NCI-H1694 (cell line): ENCODE results near the gene OGFR.

Experiments used
- DNase-seq: peaks from one replicate; lab custom pipeline; 2025; lab: John Stamatoyannopoulos, UW

OGFR gene

GRCh38 chr20:62800314-62801259, 4.0 kb upstream of the OGFR start:
- DNase-seq = no peak

DNA sequence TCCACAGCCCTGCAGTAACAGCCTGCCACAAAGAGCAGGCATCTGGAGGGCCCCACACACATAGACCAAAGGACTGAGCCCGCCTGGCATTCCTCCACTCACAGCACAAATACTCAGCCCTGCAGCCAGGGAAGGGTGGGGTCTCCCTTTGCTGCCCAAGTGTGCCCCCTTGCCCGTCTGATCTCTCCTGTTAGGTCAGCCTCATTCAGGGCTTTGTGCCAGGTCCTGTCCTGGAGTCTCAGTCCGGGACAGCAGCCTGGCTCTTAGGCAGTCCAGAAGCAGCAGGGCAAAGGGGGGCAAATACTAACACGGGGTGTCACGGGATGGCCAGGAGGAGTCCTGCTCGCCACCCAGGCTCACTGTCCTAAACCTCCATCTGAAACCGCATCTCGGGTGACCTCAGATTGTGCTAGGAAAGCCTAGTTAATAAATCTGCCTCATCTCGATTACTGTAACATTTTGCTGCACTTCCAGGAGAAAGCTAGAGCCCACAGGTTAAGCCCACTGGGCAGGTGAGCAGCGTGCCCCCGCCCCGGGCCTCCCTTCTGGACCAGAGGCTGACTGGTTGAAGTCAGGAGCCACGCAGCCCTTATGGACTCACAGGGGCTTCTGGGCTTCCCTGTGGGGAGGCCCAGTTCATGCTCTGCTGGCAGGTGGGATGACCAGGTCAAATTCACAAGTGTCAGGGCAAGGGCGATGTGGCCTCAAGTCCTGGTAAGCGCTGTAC, 3.2 kb upstream of the OGFR start:
- no peak for DNase-seq

DNA sequence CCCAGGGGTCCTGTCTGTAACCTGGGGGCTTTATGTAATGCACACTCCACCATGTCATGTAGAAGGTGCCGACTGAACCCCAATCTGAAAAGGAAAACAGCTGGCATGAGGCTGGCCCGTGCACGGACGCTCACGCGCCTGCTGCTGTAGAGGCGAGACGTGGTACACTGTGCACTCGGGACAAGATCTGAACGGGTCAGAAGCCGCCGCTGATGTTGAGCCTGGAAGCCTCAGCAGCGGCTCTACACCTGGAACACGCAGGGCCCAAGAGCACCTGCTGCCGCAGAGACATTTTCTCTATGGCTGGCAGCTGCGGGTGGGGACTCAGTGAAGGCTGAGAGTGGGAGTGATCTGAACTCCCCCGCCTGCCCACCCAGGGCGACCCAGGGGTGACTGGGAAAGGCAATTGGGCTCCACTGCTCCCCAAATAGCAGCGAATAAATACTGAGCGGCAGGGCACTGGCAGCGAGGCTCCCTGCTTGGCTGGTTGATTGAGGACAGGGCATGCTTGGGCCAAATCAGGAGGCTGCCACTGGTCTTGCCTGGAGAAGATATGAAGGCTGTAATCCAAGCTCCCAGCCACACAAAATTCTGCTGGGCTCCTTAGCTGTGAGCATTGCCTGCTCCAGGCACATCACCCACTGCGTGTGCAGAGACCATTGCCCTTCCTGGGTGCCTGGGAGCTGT, 2.5 kb upstream of the OGFR start:
- DNase-seq = no peak

DNA sequence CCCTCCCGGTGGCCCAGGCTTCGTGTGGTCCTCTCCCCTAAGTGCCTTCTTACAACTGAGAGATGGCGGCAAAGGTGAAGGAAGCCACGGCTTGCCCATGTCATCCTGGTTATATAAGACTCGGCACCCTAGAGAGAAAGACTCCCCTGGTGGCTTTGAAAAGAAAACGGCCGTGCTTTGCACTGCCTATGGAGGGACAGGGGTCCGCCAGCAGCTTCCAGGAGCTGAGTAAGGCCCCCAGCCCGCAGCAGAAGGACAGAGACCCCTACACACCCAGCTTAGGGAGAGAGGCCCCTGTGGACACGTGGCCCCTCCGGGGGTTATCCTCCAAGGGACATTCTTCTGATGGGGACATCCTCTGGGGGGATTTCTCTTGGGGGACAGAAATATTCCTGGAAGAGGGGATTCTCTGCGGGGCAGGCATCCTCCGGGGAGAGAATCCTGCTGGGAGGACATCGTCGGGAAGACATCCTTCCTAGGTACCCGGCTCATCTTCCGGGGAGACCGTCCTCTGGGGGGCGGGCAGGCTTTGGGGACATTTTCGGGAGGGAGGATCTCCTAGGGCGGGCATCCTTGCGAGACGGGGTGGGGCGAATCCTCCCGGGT, 511 bp upstream of the OGFR start:
- peak; percentile 10 for DNase-seq

DNA sequence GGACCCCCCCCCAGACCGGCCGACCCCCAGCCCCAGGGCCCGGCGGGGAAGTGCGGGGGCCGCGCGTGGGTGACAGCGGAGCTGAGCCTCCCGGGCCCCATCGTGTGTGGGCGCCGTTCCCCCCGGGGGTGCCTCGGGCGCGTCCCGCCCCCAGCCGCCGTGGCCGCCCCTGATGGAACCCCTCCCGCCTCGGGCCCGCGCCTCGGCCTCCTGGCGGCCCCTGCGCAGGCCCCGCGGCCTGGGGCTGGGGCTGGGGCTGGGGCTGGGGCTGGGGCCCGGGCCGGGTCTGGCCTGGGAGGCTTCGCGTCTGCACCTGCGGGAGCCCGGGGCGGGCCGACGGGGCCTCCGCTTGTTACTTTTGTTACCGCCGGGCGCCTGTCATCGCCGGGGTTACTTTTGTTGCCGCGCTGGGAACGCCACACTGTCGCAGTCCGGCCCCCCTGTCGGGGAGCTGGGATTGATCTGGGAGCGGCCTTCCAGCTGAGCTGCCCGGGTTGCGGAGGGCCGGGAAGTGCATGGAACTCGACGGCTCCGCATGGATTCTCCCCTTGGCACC, 598 bp downstream of the OGFR start:
- no peak for DNase-seq

GRCh38 chr20:62805711-62806382, 1.2 kb downstream of the OGFR start:
- DNase-seq = no peak

DNA sequence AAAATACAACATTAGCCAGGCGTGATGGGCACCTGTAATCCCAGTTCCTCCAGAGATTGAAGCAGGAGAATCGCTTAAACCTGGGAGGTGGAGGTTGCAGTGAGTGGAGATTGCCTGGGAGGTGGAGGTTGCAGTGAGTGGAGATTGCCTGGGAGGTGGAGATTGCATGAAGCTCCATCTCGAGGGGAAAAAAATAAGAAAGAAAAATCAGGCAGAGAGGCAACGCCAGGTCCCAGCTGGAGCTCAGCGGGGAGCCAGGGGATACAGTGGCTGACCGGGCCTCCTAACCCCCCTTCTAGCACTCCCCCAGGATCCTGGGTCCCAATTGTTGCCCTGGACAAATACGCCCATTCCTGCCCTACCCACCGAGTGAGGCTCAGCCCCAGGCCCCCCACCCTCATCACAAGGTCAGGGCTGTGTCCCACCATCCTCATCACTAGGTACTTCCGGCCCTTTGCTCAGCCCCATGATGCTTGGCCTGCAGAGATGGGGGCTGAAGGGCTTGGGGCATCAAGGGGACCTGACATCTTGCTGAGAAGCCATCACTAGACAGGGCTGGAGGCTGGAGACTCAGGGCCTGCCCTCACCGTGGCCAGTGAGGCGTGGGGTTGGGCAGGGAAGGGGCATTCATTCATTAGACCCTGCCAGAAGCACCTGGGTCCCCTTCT, 1.9 kb downstream of the OGFR start:
- no peak for DNase-seq

DNA sequence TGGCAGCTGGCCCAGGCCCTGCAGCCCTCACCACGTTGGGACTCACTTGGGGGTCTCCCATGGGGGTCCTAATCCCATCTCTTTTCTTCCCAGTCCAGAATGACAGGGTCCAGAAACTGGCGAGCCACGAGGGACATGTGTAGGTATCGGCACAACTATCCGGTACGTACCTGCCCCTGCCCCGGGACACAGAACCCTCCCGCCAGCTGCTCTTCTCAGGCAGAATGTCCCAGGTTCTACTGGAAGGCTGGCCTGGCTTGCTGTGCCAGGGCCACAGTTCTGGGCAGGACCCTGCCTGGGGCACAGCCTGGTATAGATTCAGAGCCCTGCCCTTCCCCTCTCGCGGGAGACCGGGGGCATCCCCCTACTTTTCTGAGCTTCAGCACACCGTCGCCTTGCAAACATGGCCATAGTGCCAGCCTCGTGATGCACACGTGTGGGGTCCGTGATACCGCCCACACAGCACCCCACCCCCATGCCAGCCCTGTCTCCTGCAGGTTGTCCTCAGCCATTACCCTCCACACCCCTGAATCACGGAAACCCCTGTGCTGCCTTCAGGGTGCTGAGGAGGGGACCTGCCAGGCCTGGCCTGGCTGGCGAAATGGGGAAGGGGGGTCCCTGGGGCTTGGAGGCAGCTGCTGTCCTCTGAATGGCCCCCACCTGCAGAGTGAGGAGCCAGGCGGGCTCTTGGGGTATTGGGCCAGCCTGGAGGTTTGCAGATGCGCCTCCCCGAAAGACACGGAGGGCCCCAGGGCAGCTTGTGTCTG, 3.0 kb downstream of the OGFR start:
- DNase-seq = no peak

GRCh38 chr20:62808211-62808865, 3.7 kb downstream of the OGFR start:
- peak; percentile 17 for DNase-seq

DNA sequence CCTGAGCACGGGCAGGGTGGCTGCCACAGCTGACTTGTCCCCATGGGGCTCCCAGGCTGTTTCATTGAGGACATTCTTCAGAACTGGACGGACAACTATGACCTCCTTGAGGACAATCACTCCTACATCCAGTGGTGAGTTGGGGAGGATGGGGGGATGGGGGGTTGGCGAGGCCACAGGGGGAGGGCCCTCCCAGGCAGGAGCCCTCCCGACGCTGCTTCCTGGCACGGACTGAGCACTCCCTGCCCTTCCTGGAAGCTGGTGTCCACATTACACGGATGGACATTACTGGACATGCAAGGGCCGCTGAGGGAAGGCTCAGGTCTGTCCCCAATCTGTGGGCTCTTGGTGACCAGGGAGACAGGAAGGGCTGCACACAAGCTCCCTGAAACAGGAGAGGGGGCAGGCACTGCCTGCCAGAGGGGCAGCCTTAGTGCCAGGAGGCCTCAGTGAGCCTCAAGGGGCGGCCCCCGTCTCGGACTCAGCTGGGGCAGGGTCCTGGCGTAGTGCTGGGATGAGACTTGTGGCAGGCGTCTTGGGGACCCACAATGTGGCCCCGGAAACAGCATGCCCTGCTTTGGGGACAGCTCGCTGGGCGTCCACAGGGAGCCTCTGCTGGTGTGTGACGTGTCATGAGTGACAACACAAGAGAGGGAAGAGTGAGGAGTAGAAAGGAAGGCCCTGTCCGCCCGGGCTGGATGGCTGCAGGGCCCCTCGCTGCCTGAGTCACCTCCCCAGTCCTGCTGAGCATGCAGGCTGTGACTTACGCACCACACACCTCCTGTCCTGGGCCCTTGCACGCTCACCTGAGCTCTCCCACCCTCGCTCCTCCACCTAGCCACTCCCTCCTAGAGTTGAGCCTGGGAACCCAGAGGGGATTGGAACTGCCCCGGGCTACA, 5.1 kb downstream of the OGFR start:
- no peak for DNase-seq

- DNase-seq = no peak
Observed at GRCh38 chr20:62811320-62811719, 6.7 kb downstream of the OGFR start.

- DNase-seq = no peak
Observed at GRCh38 chr20:62811720-62812119, 7.1 kb downstream of the OGFR start.

DNA sequence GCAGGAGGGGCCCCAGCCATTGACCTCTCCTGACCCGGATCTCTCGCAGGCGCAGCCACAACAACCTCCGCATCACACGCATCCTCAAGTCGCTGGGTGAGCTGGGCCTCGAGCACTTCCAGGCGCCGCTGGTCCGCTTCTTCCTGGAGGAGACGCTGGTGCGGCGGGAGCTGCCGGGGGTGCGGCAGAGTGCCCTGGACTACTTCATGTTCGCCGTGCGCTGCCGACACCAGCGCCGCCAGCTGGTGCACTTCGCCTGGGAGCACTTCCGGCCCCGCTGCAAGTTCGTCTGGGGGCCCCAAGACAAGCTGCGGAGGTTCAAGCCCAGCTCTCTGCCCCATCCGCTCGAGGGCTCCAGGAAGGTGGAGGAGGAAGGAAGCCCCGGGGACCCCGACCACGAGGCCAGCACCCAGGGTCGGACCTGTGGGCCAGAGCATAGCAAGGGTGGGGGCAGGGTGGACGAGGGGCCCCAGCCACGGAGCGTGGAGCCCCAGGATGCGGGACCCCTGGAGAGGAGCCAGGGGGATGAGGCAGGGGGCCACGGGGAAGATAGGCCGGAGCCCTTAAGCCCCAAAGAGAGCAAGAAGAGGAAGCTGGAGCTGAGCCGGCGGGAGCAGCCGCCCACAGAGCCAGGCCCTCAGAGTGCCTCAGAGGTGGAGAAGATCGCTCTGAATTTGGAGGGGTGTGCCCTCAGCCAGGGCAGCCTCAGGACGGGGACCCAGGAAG, 7.7 kb downstream of the OGFR start:
- no peak for DNase-seq

- DNase-seq = no peak
Observed at GRCh38 chr20:62812907-62813200, 8.2 kb downstream of the OGFR start.

- no peak for DNase-seq
Observed at GRCh38 chr20:62813588-62813987, 9.0 kb downstream of the OGFR start.

GRCh38 chr20:62814060-62814708, 9.5 kb downstream of the OGFR start:
- no peak for DNase-seq

DNA sequence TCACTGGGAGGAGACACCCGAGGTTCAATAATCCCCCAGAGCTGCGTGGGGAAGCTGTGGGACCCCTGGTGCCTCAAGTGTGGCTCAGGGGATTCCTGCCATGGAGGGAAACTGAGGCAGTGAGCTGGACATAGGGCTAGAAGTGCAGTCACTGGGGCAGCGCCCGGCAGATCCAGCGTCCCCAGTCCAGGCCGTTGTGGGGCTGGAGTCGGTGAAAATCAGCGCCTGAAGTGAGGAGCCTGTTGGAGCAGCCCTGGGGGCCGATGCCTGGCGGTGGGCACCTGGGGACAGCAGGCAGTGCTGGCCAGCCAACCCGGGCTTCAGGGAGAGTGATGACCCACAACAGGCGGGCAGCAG, 10.1 kb downstream of the OGFR start:
- DNase-seq = no peak
